Mammary epithelial cell (primary cell): ENCODE measurements around the gene LYRM9.

Experiments
- EZH2 ChIP-seq: IDR thresholded peaks from 2 replicates; pipeline ENCODE4 v1.6.1; 2012; ENCODE audit warnings: low read length, inconsistent platforms, borderline replicate concordance
- TF ChIP-seq, protein P1 (sequence below), 2 donors: IDR thresholded peaks in 1 of 2; conservative IDR thresholded peaks in 1 of 2; 2 replicates each; pipeline ENCODE4 v1.5.1; 2011 to 2012; ENCODE audit warnings: inconsistent platforms in 2 of 2, low read length in 2 of 2, mild to moderate bottlenecking in 2 of 2, control low read depth in 1 of 2, low read depth in 1 of 2; ENCODE audit not compliant: insufficient read depth in 1 of 2; ENCODE audit errors: extremely low read depth in 1 of 2

DNA sequence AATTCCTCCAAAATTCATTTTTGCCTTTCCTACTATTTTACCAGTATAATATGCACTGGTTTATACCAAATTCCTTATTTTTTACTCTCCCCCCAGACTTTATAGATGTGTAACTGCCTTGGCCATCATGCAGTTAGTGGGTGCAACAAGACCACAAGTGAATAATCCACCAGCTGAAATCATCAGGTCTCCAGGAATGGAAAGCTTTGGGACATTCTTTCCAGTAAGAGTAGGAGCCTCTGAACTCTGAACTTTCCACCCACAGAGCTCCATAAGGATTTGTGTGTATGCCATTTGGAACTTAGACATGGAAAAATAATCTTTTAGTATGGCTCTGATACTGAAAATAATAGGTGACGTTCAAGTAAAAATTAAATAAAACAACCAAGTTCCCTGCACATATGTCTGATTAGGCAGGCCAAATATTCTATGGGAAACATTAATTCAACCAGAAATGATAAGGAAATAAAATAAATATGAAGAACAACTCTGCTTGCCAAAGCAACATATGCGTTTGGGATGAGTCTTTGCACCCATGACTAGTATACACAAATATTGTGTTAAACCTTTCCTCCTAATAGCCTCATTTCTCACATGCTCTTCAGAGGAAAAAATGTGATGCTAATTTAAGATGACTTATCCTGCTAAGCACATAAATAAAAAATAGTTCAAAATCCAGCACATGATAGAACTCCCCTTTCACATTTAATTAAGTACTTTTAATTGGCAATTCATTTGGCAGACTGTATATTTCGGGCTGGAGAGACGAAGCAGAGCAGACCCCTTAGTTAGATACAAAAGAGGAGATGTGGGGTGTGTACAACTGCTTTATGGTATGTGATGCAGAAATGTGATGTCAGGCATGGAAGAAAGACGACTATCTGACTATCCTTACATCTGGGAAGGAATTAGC, 11.6 kb upstream of the LYRM9 start:
- TF ChIP-seq, protein P1, sequence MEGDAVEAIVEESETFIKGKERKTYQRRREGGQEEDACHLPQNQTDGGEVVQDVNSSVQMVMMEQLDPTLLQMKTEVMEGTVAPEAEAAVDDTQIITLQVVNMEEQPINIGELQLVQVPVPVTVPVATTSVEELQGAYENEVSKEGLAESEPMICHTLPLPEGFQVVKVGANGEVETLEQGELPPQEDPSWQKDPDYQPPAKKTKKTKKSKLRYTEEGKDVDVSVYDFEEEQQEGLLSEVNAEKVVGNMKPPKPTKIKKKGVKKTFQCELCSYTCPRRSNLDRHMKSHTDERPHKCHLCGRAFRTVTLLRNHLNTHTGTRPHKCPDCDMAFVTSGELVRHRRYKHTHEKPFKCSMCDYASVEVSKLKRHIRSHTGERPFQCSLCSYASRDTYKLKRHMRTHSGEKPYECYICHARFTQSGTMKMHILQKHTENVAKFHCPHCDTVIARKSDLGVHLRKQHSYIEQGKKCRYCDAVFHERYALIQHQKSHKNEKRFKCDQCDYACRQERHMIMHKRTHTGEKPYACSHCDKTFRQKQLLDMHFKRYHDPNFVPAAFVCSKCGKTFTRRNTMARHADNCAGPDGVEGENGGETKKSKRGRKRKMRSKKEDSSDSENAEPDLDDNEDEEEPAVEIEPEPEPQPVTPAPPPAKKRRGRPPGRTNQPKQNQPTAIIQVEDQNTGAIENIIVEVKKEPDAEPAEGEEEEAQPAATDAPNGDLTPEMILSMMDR (conservative IDR thresholded peaks at IDR 0.05 in 1 of 2, IDR thresholded peaks at IDR 0.05 in 1 of 2; ENCODE audit: extremely low read depth in 1 of 2, insufficient read depth in 1 of 2, low read depth in 1 of 2, low read length in 2 of 2) = no peak
- TF ChIP-seq EZH2 = no peak
